Measurements from ENCODE around the gene KLHL12.
"Not testable (repeated sequence)": the region's sequence is repeated elsewhere in the genome, so short reads cannot be mapped to it uniquely, and the experiment has no call there.

Gene KLHL12

DNA sequence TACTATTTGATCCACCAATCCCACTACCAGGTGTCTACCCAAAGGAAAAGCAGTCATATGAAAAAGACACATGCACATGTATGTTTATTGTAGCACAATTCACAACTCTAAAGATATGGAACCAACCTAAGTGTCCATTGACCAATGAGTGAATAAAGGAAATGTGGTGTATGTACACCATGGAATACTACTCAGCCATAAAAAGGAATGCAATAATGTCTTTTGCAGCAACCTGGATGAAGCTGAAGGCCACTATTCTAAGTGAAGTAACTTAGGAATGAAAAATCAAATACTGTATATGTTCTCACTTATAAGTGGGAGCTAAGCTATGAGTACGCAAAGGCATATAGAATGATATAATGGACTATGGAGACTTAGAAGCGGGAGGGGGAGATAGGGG lies 18.4 kb upstream of the KLHL12 start:
- no peak for DNase-seq

DNA sequence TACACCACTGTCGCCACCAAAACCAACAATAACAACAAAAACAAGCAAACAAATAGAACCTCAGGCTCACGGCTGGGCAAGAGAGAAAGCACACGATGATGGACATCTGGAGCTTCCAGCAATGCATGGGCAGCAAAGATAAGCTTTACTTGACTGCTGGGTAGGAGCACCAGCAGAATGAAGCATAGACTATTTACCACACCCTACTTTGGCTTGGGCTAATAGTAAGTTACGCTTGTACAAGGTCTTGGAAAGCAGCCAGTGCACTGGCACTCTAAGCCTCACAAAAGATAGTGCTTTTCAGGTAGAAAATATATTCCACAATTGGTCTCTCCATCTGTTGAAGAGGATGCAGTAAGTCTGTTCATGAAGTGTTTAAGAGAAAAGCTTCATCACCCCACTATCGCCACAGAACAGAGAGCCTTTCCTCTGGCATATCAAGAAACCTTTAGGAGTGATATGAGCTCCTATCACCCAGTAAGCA lies 17.4 kb upstream of the KLHL12 start:
- DNase-seq, result no peak

GRCh38 chr1:202942426-202942825 lies 15.4 kb upstream of the KLHL12 start:
- DNase-seq, result no peak

DNA sequence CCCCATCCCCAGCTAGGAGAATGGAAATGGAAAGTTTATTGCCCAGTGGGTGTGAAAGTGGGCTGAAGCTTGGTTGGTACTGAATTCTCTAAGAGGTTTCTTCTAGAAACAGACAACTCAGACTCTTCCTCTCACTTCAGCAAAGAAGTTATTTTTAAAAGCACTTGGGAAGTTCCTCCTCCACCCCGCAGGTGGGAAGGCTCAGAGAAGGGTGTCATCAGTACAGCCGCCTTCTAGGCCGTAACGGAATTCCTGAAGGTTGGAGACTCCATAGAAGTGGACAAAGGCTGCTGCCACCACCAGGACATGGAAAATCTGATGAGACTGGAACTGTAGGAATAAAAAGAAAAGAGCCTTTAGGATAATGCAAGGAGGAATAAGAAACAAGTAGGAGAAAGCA lies 14.3 kb upstream of the KLHL12 start:
- no peak for DNase-seq

- DNase-seq, result no peak
Observed at GRCh38 chr1:202940561-202940960, 13.5 kb upstream of the KLHL12 start.

GRCh38 chr1:202938287-202938925 lies 11.4 kb upstream of the KLHL12 start:
- no peak for DNase-seq

- DNase-seq, result not testable (repeated sequence)
Observed at GRCh38 chr1:202936409-202936808, 9.4 kb upstream of the KLHL12 start.

GRCh38 chr1:202935844-202936243 lies 8.8 kb upstream of the KLHL12 start:
- DNase-seq, result no peak

DNA sequence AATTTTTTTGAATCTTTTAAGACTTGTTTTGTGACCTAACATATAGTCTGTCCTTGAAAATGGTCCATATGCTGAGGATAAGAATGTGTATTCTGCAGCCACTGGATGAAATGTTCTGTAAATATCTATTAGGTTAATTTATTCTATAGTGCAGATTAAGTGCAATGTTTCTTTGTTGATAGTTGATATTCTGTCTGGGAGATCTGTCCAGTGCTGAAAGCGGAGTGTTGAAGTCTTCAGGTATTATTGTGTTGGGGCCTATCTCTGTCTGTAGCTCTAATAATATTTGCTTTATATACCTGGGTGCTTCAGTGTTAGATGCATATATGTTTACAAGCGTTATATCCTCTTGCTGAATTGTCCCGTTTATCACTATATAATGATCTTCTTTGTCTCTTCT lies 7.7 kb upstream of the KLHL12 start:
- no peak for DNase-seq

GRCh38 chr1:202932476-202932875 lies 5.4 kb upstream of the KLHL12 start:
- DNase-seq, result no peak

DNA sequence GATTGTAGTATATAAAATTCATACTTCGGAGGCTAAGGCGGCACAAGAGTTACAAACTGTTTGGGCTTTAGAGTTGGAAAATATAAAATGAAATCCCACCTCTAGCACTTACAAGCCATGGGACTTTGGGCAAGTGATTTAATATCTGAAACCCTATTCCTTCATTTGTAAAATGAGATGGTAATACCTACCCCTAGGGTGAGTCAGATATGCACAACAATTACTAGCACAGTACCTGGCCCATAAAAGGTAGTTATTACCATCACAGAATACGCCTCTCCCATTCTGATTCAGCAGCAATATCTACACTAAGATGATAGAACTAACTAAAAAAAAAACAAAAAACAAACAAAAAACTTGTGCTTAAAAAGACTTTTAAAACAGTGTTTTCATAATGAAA lies 3.5 kb downstream of the KLHL12 start:
- no peak for DNase-seq

DNA sequence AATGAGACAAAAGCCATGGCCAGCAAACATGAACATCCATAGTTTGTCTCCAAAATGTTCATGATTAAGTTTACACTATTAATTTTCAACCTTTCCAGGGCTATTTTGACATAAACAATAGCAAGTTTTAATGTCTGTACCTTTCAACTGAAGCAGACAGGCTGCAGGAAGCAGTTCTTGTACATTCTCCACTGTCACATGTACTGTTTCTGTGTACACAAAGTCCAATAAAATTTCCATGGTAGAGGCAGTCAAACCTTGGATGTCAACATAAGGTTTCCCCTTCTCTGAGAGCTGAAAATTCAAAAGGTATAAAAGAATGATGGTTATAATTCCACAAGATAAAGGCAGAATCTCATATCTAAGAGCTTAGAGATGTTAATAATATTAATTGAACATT lies 7.4 kb downstream of the KLHL12 start:
- DNase-seq, result no peak

- DNase-seq, result no peak
Observed at GRCh38 chr1:202915146-202915545, 11.9 kb downstream of the KLHL12 start.

DNA sequence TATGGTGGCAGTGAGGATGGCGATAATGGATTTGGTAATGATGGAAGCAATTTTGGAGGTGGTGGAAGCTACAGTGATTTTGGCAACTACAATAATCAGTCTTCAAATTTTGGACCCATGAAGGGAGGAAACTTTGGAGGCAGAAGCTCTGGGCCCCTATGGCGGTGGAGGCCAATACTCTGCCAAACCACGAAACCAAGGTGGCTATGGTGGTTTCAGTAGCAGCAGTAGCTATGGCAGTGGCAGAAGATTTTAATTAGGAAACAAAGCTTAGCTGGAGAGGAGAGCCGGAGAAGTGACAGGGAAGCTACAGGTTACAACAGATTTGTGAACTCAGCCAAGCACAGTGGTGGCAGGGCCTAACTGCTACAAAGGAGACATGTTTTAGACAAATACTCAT lies 14.6 kb downstream of the KLHL12 start:
- DNase-seq, result not testable (repeated sequence)

- no peak for DNase-seq
Observed at GRCh38 chr1:202909494-202909893, 17.5 kb downstream of the KLHL12 start.

- DNase-seq, result no peak
Observed at GRCh38 chr1:202908998-202909397, 18.0 kb downstream of the KLHL12 start.

GRCh38 chr1:202905331-202905730 lies 21.7 kb downstream of the KLHL12 start:
- DNase-seq, result no peak

DNA sequence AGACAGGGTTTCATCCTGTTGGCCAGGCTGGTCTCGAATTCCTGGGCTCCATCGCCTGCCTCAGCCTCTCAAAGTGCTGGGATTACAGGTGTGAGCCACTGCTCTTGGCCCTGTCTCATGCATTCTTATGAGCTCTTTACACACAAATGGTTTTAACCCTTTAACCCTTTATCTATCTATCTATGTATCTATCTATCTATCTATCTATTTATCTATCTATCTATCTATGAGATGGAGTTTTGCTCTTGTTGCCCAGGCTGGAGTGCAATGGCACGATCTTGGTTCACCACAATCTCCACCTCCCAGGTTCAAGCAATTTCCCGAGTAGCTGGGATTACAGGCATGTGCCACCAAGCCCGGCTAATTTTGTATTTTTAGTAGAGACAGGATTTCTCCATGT lies 23.2 kb downstream of the KLHL12 start:
- DNase-seq, result not testable (repeated sequence)

GRCh38 chr1:202901555-202901954 lies 25.5 kb downstream of the KLHL12 start:
- no peak for DNase-seq

GRCh38 chr1:202892501-202892900 lies 34.5 kb downstream of the KLHL12 start:
- DNase-seq, result no peak

GRCh38 chr1:202890392-202890791 lies 36.6 kb downstream of the KLHL12 start:
- no peak for DNase-seq

- peak; percentile 97 for DNase-seq
Observed at GRCh38 chr1:202888531-202889360, 38.3 kb downstream of the KLHL12 start, which contains the start of gene RABIF. RABIF (minus strand) TSS chr1:202889149; CDS start chr1:202889098, 51 bp downstream.

DNA sequence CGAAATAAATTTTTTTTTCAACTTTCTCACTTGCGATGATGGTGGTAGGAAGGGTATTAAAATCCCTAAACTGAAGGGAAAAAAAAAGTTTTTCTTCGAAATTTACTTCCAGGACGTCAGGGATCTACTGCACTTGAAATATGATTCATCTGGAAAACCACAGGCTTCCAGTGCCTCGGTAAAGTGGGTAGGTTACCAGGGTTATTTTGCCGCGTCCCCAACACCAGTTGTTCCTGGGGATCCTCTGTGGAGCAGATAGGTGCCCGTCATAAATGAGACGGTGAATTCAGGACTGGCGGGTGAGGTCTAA lies 38.9 kb downstream of the KLHL12 start:
- DNase-seq, result no peak

- no peak for DNase-seq
Observed at GRCh38 chr1:202880961-202881460, 46.0 kb downstream of the KLHL12 start.

Data from NCI-H774 (cell line).